ENCODE results near the gene NME4. TPM values are rescaled to one million over a fixed set of nuclear protein-coding genes. Genes with fewer than 3 reads are reported as not detected.

NME4 gene
- total RNA-seq, 4 donors from 2014 or later: 20.7 to 48.3 (median 25.3) TPM

- Histone ChIP-seq H3K9me3 (no peaks in the 10 kb centered on the region), H3K4me1 (peaks cover 9 to 57% (median 22%) of the 10 kb centered on the region in 3 donors), H3K27ac (peak overlapping the region; percentile 70 to 90 (median 88)), H3K36me3 (no peaks in the 10 kb centered on the region), H3K4me3 (peak overlapping the region; percentile 51 to 90 (median 80)), H3K27me3 (no peaks in the 10 kb centered on the region)
- TF ChIP-seq CTCF (IDR thresholded peaks at IDR 0.05) (no peak), POLR2A (IDR thresholded peaks at IDR 0.05) (no peak)
- intact Hi-C loops (cut with DNase I): no loop called here
- DNase-seq: no peak
- WGBS, 2 donors: 0 to 3% methylated on average over 3 to 4 of the region's 95 CpGs
Observed at GRCh38 chr16:351804-352520, 45.0 kb upstream of the NME4 start.

GRCh38 chr16:352547-353403 lies 44.2 kb upstream of the NME4 start, which contains the start of gene AXIN1:
Gene AXIN1, minus strand, starts transcription at chr16:352723. Its CDS starts 5,698 bp downstream, at chr16:347025.
- WGBS, 2 donors: 0% methylated on average over 23 of the region's 113 CpGs; no CpG with 5 or more reads in 1 of the 2 donors
- intact Hi-C loops (cut with DNase I): no loop called here
- Histone ChIP-seq H3K9me3 (no peaks in the 10 kb centered on the region), H3K27me3 (no peaks in the 10 kb centered on the region), H3K4me3 (peak within 1 kb of the TSS; percentile 51 to 90 (median 80)), H3K36me3 (no peaks in the 10 kb centered on the region), H3K4me1 (peaks cover 9 to 52% (median 22%) of the 10 kb centered on the region in 3 donors), H3K27ac (peak within 1 kb of the TSS; percentile 88 to 95 (median 90))
- peak; percentile 99 for DNase-seq
- TF ChIP-seq CTCF (IDR thresholded peaks at IDR 0.05) (peak in 5 of 6 experiments; percentile 45 to 68 (median 50)), POLR2A (IDR thresholded peaks at IDR 0.05) (peak in 3 of 4 donors; percentile 79 to 95 (median 92))

- Histone ChIP-seq H3K27me3 (no peaks in the 10 kb centered on the region), H3K36me3 (no peaks in the 10 kb centered on the region), H3K4me3 (peak overlapping the region; percentile 48 to 90 (median 63)), H3K27ac (peak overlapping the region; percentile 88 to 95 (median 90)), H3K9me3 (no peaks in the 10 kb centered on the region), H3K4me1 (peaks cover 9 to 48% (median 22%) of the 10 kb centered on the region in 3 donors)
- WGBS, 2 donors: 51 to 86% methylated on average over 6 to 10 of the region's 25 CpGs
- no peak for DNase-seq
- TF ChIP-seq CTCF (IDR thresholded peaks at IDR 0.05) (no peak), POLR2A (IDR thresholded peaks at IDR 0.05) (no peak)
- intact Hi-C loops (cut with DNase I): no loop called here
Observed at GRCh38 chr16:353404-354290, 43.4 kb upstream of the NME4 start.

GRCh38 chr16:354291-354881 lies 42.6 kb upstream of the NME4 start:
- Histone ChIP-seq H3K4me3 (peak overlapping the region in 1 of 4 donors; percentile 75), H3K36me3 (no peaks in the 10 kb centered on the region), H3K27ac (peak overlapping the region; percentile 88 to 95 (median 90)), H3K4me1 (peaks cover 9 to 48% (median 22%) of the 10 kb centered on the region in 3 donors), H3K27me3 (no peaks in the 10 kb centered on the region), H3K9me3 (no peaks in the 10 kb centered on the region)
- intact Hi-C loops (cut with DNase I): no loop called here
- TF ChIP-seq CTCF (IDR thresholded peaks at IDR 0.05) (no peak), POLR2A (IDR thresholded peaks at IDR 0.05) (peak in 1 of 4 donors; percentile 16)
- DNase-seq: no peak
- 50 to 60% methylated on average over 5 to 8 of the region's 12 CpGs for WGBS, 2 donors

All from esophagus squamous epithelium (tissue), 5 donors.